PFSK-1 (cell line): ENCODE measurements around the gene C1S. TPM values are rescaled to one million over a fixed set of nuclear protein-coding genes. Genes with fewer than 3 reads are reported as not detected.

ENCODE experiments used
- FOXP2 ChIP-seq: optimal IDR thresholded peaks from 2 replicates; pipeline ENCODE3; 2011; ENCODE audit warnings: borderline replicate concordance, control low read depth, inconsistent platforms; ENCODE audit not compliant: insufficient read depth; ENCODE audit errors: extremely low read length, extremely low read depth
- POLR2AphosphoS5 ChIP-seq: IDR thresholded peaks from 2 replicates; pipeline ENCODE4 v1.6.1; 2012; ENCODE audit warnings: low read depth, mild to moderate bottlenecking, control low read depth, low read length, moderate library complexity
- REST ChIP-seq, 2 experiments: IDR thresholded peaks; 2 replicates each; pipeline versions ENCODE4 v1.6.1 to v1.8.0; 2011 to 2012; ENCODE audit warnings: low read depth in 2 of 2, low read length in 2 of 2, control low read depth in 1 of 2, inconsistent platforms in 1 of 2, mild to moderate bottlenecking in 1 of 2, moderate library complexity in 1 of 2; ENCODE audit not compliant: insufficient read depth in 1 of 2
- SIN3A ChIP-seq: IDR thresholded peaks from 2 replicates; pipeline ENCODE4 v1.6.1; 2012; ENCODE audit warnings: mild to moderate bottlenecking, low read length, moderate library complexity, borderline replicate concordance; ENCODE audit not compliant: insufficient read depth
- TAF1 ChIP-seq: IDR thresholded peaks from 2 replicates; pipeline ENCODE4 v1.6.1; 2012; ENCODE audit warnings: low read length, control low read depth, borderline replicate concordance; ENCODE audit not compliant: insufficient read depth
- polyA plus RNA-seq: library from polyadenylated mRNA; unstranded; fragments of >200 nt; gene quantifications from one replicate; pipeline ENCODE4 v1.2.1, GENCODE V29; 2012; ENCODE audit warnings: low read depth, missing spikeins; ENCODE audit not compliant: insufficient read length

Gene C1S
- 1.2 TPM for polyA plus RNA-seq

GRCh38 chr12:7060353-7060954 lies at the start of gene C1S:
C1S (plus strand) TSS chr12:7060718; CDS start chr12:7061913, 1,195 bp downstream.
- TF ChIP-seq REST (IDR thresholded peaks at IDR 0.05; ENCODE audit: insufficient read depth in 1 of 2, low read depth in 2 of 2, low read length in 2 of 2) = no peak
- TF ChIP-seq SIN3A = no peak
- no peak for TF ChIP-seq TAF1
- no peak for TF ChIP-seq FOXP2
- no peak for TF ChIP-seq POLR2AphosphoS5

GRCh38 chr12:7012024-7012607 lies 48.4 kb upstream of the C1S start:
- no peak for TF ChIP-seq POLR2AphosphoS5
- TF ChIP-seq TAF1 = no peak
- no peak for TF ChIP-seq SIN3A
- TF ChIP-seq REST (IDR thresholded peaks at IDR 0.05; ENCODE audit: insufficient read depth in 1 of 2, low read depth in 2 of 2, low read length in 2 of 2) = no peak
- no peak for TF ChIP-seq FOXP2

GRCh38 chr12:7013101-7013500 lies 47.4 kb upstream of the C1S start:
- no peak for TF ChIP-seq TAF1
- TF ChIP-seq SIN3A = no peak
- TF ChIP-seq FOXP2 = no peak
- TF ChIP-seq POLR2AphosphoS5 = no peak
- TF ChIP-seq REST (IDR thresholded peaks at IDR 0.05; ENCODE audit: insufficient read depth in 1 of 2, low read depth in 2 of 2, low read length in 2 of 2) = no peak

GRCh38 chr12:7015555-7016370 lies 44.8 kb upstream of the C1S start:
- no peak for TF ChIP-seq TAF1
- TF ChIP-seq SIN3A = no peak
- no peak for TF ChIP-seq REST (IDR thresholded peaks at IDR 0.05; ENCODE audit: insufficient read depth in 1 of 2, low read depth in 2 of 2, low read length in 2 of 2)
- no peak for TF ChIP-seq FOXP2
